NCI-H1417 (cell line): ENCODE data around the gene CASP7.
A peak's percentile ranks its signal among the peaks of the same experiment; 100 is the strongest.
"Not testable (repeated sequence)": the region's sequence is repeated elsewhere in the genome, so short reads cannot be mapped to it uniquely, and the experiment has no call there.

Experiments used
- DNase-seq, 3 experiments: peaks; one replicate each; lab custom pipeline; 2025; lab: John Stamatoyannopoulos, UW

CASP7 gene

DNA sequence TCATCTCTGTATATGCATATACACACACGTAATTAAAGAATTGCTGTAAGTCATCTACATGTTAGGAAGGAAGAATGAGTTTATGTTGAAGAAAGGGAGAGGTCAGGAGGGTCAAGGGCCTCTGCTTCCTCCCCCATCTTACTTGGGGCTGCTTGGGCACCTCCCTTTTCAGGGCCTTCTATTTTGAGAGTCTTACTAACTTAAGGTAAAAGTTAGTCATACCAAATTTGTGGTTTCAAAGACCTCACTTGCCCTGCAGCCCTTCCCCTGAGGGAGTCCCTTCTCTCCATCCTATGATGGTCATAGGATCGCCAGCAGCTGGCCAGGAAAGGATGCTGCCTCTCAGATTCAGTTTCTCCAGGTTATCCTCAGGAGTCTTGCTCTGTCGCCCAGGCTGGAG lies 74.4 kb downstream of the CASP7 start:
- DNase-seq: no peak

- no peak for DNase-seq
Observed at GRCh38 chr10:113754768-113755167, 75.1 kb downstream of the CASP7 start.

- no peak for DNase-seq
Observed at GRCh38 chr10:113756940-113757543, 77.3 kb downstream of the CASP7 start.

DNA sequence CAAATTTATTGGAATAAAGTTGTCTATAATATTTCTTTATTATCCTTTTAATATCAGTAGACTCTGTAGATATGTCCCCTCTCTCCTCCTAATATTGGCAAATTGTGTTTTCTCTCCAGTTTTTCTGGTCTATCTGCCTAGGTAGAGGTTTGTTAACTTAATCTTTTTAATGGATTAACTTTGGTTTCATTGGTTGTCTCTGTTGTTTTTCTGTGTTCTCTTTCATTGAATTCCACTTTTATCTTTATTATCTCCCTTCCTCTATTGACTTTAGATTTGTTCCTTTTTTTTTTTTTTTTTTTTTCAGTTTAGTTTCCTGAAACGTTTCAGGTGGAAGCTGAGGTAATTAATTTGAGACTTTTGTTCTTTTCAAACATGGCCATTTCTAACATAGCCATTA lies 82.4 kb downstream of the CASP7 start:
- no peak for DNase-seq

DNA sequence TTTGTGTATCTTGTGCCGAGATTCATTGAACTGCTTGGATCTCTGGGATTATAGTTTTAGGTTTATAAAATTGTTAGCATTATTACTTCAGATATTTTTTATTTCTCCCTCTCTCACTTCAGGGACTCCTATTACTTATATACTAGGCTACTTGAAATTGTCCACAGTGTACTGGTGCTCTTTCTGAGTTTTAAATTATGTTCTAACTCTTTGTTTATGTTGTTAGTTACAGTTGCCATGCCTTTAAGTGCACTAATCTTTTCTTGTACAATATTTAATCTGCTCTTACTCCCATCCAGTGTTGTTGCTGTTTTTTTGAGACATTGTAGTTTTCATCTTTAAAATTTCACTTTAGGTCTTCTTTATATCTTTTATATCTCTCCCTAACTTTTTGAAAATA lies 84.9 kb downstream of the CASP7 start:
- DNase-seq: no peak

GRCh38 chr10:113765910-113766309 lies 86.2 kb downstream of the CASP7 start:
- peak in 1 of 3 experiments; percentile 4 for DNase-seq

DNA sequence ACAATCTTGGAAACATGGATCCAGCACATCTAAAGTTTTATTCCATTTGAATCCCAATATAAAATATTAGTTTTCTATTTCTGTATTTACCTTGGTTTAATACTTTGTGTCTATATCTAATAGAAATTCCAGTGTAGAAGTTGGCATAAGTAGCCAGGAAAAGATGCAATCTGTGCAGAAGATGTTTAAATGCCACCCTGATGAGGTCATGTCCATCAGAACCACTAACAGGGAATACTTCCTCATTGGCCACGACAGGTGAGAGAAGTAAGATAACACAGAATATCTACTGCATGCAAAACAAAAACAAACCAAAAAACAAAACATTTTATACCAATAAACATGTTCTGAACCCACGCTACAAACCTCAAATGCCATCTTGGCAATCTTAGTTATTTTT lies 87.5 kb downstream of the CASP7 start:
- no peak for DNase-seq

GRCh38 chr10:113770346-113770745 lies 90.6 kb downstream of the CASP7 start:
- DNase-seq: no peak

- not testable (repeated sequence) for DNase-seq
Observed at GRCh38 chr10:113771131-113771530, 91.4 kb downstream of the CASP7 start.

DNA sequence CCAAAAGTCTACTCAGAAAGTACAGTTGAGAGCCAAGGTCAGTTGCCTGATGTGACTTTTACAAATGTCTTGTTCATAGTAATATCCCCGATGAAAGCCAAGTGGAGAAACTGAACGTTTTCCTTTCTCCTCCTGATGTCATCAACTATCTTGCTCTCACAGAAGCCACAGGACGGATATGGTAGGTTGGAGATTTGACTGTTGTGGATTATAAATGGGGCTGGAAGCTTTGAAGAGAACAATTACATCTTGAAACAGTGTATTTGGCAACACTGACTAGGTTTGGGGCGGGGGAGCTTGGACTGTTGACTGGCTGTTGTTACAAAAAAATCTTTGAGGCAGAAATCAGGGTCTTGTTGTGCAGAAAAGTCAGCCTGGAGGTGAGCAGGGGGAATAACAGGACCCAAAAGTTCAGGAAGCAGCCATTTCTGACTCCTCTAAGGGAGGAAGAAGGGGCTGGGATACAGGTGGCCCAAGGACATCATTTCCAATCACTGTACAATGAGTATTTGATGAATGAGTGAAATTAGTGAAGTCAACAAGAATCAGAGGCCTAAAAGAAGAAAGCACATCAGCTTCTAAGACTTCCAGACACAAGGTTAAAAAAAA lies 96.1 kb downstream of the CASP7 start:
- DNase-seq: no peak

DNA sequence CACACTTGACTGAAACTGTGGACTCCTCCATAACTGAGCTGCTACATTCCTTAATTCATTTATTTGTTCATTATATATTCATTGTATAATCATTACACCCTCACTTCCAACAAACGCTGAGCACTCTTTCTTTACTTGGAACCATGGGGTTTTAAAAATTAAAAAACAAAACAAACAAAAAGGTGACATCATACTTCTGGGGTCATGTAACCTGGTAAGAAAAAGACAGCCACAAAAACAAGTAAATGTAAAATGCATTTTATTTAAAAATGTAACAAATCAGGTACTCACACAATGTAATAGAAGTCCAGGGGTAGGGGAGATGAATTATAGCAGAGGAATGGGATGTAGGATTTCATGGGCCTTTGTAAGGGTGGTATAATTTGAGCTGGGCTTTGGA lies 96.8 kb downstream of the CASP7 start:
- DNase-seq: no peak
